Measurements from ENCODE around the gene RSPH4A. TPM values are rescaled to one million over a fixed set of nuclear protein-coding genes. Genes with fewer than 3 reads are reported as not detected.

The RSPH4A gene
- total and polyA plus RNA-seq, 9 of the 15 experiments (the other 6 are each of a cell fraction or from before 2014, with no cell fraction given) = 0.04 to 0.30 (median 0.11) TPM

DNA sequence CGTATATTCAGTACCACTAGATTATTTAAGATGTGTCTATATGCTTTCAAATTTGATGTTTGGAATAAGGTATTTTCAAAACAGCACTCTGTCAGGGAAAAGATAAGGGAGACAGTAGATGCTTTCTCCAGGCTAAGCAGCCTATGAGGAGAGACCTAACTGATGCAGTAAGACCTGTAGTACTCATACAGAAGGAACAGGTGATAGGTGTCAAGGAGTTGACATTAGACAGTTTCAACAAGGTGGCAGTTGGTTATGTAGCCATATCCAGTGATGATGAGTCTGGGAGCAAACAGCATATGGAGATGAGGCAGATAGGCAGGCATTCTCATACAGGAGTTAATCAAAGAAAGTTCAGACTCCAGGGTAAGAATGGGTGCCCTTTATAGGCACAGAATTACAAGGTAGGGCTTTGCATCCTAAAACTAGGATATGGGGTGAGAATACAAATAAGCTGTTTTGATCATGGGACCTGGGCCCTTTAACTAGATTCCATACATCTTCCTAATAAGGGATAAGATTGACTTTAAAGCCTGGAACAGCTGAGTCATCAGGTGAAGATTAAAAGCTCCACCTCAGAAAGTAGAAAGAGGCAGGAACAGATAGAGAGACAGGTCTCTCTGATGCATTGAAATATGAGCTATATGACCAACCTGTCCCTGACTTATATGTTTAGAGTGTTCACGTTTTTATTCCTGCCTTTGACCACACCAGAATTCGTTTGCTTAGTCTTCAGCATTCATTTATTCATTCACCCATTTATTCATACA is 7.9 kb downstream of the RSPH4A start (continued):
- TF ChIP-seq NR2C1 (IDR thresholded peaks at IDR 0.05) = no peak
- TF ChIP-seq NR2C1 (tag; IDR thresholded peaks at IDR 0.05) = no peak
- TF ChIP-seq, protein P1, sequence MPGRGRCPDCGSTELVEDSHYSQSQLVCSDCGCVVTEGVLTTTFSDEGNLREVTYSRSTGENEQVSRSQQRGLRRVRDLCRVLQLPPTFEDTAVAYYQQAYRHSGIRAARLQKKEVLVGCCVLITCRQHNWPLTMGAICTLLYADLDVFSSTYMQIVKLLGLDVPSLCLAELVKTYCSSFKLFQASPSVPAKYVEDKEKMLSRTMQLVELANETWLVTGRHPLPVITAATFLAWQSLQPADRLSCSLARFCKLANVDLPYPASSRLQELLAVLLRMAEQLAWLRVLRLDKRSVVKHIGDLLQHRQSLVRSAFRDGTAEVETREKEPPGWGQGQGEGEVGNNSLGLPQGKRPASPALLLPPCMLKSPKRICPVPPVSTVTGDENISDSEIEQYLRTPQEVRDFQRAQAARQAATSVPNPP (IDR thresholded peaks at IDR 0.05; ENCODE audit: borderline replicate concordance, insufficient read depth, insufficient read length) = no peak
- TF ChIP-seq TCF7 (IDR thresholded peaks at IDR 0.05; ENCODE audit: borderline replicate concordance) = no peak
- TF ChIP-seq HMG20A (CRISPR knock-in tag; conservative IDR thresholded peaks at IDR 0.05) = no peak
- TF ChIP-seq BRD9 (IDR thresholded peaks at IDR 0.05; ENCODE audit: low read depth, partially characterized antibody) = no peak
- TF ChIP-seq KDM1A (IDR thresholded peaks at IDR 0.05) = no peak
- no peak for TF ChIP-seq FOXJ2 (tag; IDR thresholded peaks at IDR 0.05)
- TF ChIP-seq ZNF12 (CRISPR knock-in tag; IDR thresholded peaks at IDR 0.05) = no peak
- peak; percentile 44; the same call in 1 of the 2 replicates for TF ChIP-seq JUND (IDR thresholded peaks at IDR 0.05; ENCODE audit: borderline replicate concordance, low read depth, low read length)
- peak; percentile 54; the same call in 1 of the 3 replicates for TF ChIP-seq JUND (tag; IDR thresholded peaks at IDR 0.05; ENCODE audit: borderline replicate concordance, low read depth, low read length)
- TF ChIP-seq FOSL1 (tag; conservative IDR thresholded peaks at IDR 0.05) = peak; percentile 81
- no peak for TF ChIP-seq HNRNPK (IDR thresholded peaks at IDR 0.05; ENCODE audit: low read depth, low read length, poor library complexity, severe bottlenecking)
- peak; percentile 7; the same call in 1 of the 2 replicates for TF ChIP-seq NFE2L1 (tag; IDR thresholded peaks at IDR 0.05; ENCODE audit: borderline replicate concordance, low read depth)

All from K562 (cell line).